KMS-11 (cell line): ENCODE measurements around the gene THBS4.

ENCODE experiments used
- H2AFZ ChIP-seq: fragments of 200-600 bp; sonication (generic); 2 replicates; pipeline ENCODE4 v1.6.1; 2016; ENCODE audit warnings: antibody characterized with exemption, mixed run types, low read depth
- H3K27ac ChIP-seq: fragments of 200-600 bp; sonication (generic); 2 replicates; pipeline ENCODE4 v1.6.1; 2016; ENCODE audit warnings: mild to moderate bottlenecking, mixed run types
- H3K27me3 ChIP-seq: fragments of 200-600 bp; sonication (generic); 2 replicates; pipeline ENCODE4 v1.6.1; 2017; ENCODE audit warnings: mild to moderate bottlenecking, low read depth, mixed run types, moderate library complexity; ENCODE audit not compliant: insufficient read depth
- H3K36me3 ChIP-seq: fragments of 200-600 bp; sonication (generic); 2 replicates; pipeline ENCODE4 v1.6.1; 2017; ENCODE audit warnings: mild to moderate bottlenecking, mixed run types; ENCODE audit not compliant: insufficient read depth
- H3K4me1 ChIP-seq: fragments of 200-600 bp; sonication (generic); 2 replicates; pipeline ENCODE4 v1.6.1; 2016; ENCODE audit warnings: mild to moderate bottlenecking, low read depth, mixed run types; ENCODE audit not compliant: poor library complexity, severe bottlenecking
- H3K4me2 ChIP-seq: fragments of 200-600 bp; sonication (generic); 2 replicates; pipeline ENCODE4 v1.7.0; 2016; ENCODE audit warnings: mild to moderate bottlenecking, mixed run types
- H3K4me3 ChIP-seq: fragments of 200-600 bp; sonication (generic); IDR thresholded peaks from 2 replicates; pipeline ENCODE4 v1.6.1; 2017; ENCODE audit warnings: low read depth, low read length, mixed read lengths; ENCODE audit not compliant: insufficient read depth
- H3K79me2 ChIP-seq: fragments of 200-600 bp; sonication (generic); 2 replicates; pipeline ENCODE4 v1.6.1; 2016; ENCODE audit warnings: low read depth, mixed run types; ENCODE audit not compliant: insufficient read depth
- H3K9ac ChIP-seq: fragments of 200-600 bp; sonication (generic); 2 replicates; pipeline ENCODE4 v1.6.1; 2016; ENCODE audit warnings: mild to moderate bottlenecking, mixed run types
- H4K20me1 ChIP-seq: fragments of 200-600 bp; sonication (generic); 2 replicates; pipeline ENCODE4 v1.6.1; 2016; ENCODE audit warnings: mild to moderate bottlenecking, mixed run types; ENCODE audit not compliant: insufficient read depth
- CTCF ChIP-seq: fragments of 200-600 bp; sonication (generic); conservative IDR thresholded peaks from 2 replicates; pipeline ENCODE4 v1.6.1; 2017; ENCODE audit warnings: low read depth, mild to moderate bottlenecking, antibody characterized with exemption, low read length, moderate library complexity, mixed read lengths

THBS4 gene

GRCh38 chr5:79992891-79993657 is 42.1 kb upstream of the THBS4 start:
- no peak overlapping the region for H3K9ac ChIP-seq
- H3K27me3 ChIP-seq, result no peaks in the 10 kb centered on the region
- no peak for TF ChIP-seq CTCF
- no peak overlapping the region for H3K4me3 ChIP-seq
- H3K36me3 ChIP-seq, result no peaks in the 10 kb centered on the region
- H3K27ac ChIP-seq, result no peak overlapping the region
- H3K4me2 ChIP-seq, result no peak overlapping the region
- no peak overlapping the region for H2AFZ ChIP-seq
- peaks cover 11% of the 10 kb centered on the region for H3K79me2 ChIP-seq
- peaks cover 24% of the 10 kb centered on the region for H3K4me1 ChIP-seq
- no peaks in the 10 kb centered on the region for H4K20me1 ChIP-seq

DNA sequence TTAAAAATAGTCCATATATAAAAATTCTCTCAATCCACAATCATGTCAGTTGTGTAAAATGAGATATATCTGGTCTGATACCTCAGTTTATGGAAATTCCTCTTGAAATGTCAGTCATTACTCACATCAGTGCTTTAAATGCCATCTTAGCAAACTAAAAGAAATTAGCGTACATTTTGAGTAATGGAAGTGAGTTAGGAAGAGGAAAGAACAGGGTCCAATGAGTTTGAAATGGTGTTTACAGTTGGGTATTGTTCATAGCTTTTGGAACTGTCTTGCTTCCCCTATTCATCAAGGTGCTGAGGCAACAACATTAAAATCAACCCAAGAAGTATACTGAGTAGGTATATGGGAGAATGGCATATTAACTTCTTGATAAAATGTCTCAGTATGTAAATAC is 35.4 kb upstream of the THBS4 start:
- TF ChIP-seq CTCF, result no peak
- H3K9ac ChIP-seq, result no peak overlapping the region
- no peak overlapping the region for H3K4me2 ChIP-seq
- H3K79me2 ChIP-seq, result no peaks in the 10 kb centered on the region
- H4K20me1 ChIP-seq, result no peaks in the 10 kb centered on the region
- H3K36me3 ChIP-seq, result no peaks in the 10 kb centered on the region
- H3K27me3 ChIP-seq, result no peaks in the 10 kb centered on the region
- no peak overlapping the region for H3K27ac ChIP-seq
- no peak overlapping the region for H3K4me3 ChIP-seq
- H2AFZ ChIP-seq, result no peak overlapping the region
- no peaks in the 10 kb centered on the region for H3K4me1 ChIP-seq

DNA sequence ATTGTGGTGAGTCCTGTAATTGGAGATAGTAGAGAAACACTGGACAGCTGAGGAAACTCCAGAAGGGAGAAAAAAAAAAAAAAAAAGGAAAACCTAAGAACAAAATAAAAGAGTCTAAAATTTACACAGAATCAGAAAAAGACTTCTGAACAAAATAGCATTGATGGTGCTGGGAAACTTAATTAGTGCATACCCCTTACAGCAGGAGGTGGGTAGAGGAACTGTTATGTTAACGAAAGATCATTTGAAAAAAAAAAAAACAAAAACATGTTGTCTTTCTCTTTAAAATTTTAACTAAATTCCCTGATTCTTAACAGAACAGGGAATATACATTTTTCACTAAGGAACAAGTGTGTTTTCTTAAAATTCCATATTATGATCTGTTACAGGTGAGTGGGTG is 32.5 kb upstream of the THBS4 start:
- Histone ChIP-seq H3K27me3 (no peaks in the 10 kb centered on the region), H3K4me1 (no peaks in the 10 kb centered on the region), H3K9ac (no peak overlapping the region), H4K20me1 (no peaks in the 10 kb centered on the region), H3K36me3 (no peaks in the 10 kb centered on the region), H2AFZ (no peak overlapping the region), H3K4me2 (no peak overlapping the region), H3K27ac (no peak overlapping the region), H3K79me2 (no peaks in the 10 kb centered on the region), H3K4me3 (no peak overlapping the region)
- TF ChIP-seq CTCF, result no peak

GRCh38 chr5:80008995-80009765 is 26.0 kb upstream of the THBS4 start:
- H3K36me3 ChIP-seq, result no peaks in the 10 kb centered on the region
- H3K27me3 ChIP-seq, result no peaks in the 10 kb centered on the region
- H3K9ac ChIP-seq, result no peak overlapping the region
- H3K4me1 ChIP-seq, result no peaks in the 10 kb centered on the region
- no peak for TF ChIP-seq CTCF
- H3K4me2 ChIP-seq, result no peak overlapping the region
- no peaks in the 10 kb centered on the region for H3K79me2 ChIP-seq
- H4K20me1 ChIP-seq, result no peaks in the 10 kb centered on the region
- H3K27ac ChIP-seq, result no peak overlapping the region
- H2AFZ ChIP-seq, result no peak overlapping the region
- no peak overlapping the region for H3K4me3 ChIP-seq
